ENCODE measurements around the gene SLC35C1.
"Not testable (repeated sequence)": the region's sequence is repeated elsewhere in the genome, so short reads cannot be mapped to it uniquely, and the experiment has no call there.

The SLC35C1 gene

DNA sequence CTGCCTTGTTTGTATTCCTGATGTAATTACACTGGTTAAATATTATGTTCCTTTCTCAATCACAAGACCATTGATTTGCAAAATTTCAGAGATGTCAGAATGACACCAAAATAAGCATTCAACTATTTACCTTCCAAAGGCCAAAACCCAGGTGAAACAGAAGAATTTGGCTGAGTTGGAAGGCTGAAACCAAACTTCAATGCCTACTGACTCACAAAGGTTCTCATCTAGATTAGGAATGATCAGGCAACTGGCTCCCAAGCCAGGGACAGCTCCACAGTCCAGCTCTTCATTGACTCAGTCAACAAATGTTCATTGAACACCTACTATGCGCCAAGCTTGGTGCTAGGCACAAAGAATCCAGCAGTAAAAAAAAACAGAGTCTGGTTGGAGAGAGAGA, 13.4 kb upstream of the SLC35C1 start:
- no peak for DNase-seq

DNA sequence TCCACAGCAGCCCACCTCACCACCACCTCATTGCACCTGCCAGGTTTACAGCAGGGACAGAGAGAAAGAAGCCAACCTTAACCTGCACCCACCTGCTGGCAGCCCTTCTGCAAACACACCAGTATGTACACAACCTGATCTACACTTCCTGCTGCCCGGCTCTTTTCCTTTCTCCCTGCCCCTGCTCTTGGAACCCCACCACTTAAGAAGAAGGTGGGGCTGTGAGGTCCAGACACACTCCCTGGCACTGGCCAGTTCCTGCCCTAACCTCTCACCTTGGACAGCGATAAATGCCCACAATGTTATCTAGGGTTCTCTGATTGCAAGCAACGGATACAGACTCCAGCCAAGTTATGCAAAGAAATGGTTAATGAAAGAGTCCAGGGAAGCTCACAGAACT, 10.8 kb upstream of the SLC35C1 start:
- no peak for DNase-seq

GRCh38 chr11:45795379-45795778, 9.6 kb upstream of the SLC35C1 start:
- DNase-seq: no peak

DNA sequence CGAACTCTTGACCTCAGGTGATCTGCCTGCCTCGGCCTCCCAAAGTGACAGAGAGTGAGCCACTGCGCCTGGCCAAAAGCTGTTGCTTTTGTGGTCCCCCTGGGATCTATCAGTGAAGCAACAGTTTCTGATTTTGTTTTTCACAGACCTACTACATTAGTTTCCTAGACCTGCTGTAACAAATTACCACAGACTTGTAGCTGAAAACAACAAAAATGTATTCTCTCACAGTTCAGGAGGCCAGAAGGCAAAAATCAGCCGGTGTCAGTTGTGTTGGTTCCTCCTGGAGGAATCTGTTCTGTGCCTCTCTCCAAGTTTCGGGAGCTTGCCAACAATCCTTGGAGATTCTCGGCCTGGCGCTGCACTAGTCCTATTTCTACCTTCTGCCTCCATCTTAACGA, 8.5 kb upstream of the SLC35C1 start:
- DNase-seq: no peak

DNA sequence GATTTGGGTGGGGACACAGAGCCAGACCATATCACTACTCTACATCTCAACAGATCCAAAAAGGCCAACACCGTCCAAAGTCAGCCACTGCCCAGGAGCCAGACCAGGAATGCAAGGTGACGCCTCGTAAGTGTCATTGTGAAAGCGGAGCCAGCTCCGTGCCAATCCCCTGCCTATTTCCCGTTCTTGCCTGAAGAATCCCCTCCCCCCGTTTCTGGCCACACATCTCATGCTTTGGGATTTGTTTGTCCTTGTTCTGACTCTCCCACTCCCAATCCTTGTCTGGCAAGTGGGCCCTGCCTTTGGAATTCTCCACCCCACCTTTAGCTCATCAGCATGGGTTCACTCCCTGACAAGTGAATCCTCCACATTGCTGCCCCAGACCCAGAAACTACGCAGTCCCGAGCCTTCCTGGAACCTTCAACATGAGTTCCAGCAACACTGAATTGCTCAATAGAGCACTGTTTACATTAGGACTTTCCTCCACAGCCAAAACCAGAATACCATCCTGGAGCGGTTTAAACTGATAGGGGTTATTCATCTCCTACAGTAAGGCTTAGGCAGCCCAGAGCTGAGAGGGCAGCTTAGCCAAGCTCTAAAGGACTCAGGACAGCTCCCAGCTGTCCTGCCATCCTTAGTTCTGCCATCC, 6.0 kb upstream of the SLC35C1 start:
- DNase-seq: no peak

DNA sequence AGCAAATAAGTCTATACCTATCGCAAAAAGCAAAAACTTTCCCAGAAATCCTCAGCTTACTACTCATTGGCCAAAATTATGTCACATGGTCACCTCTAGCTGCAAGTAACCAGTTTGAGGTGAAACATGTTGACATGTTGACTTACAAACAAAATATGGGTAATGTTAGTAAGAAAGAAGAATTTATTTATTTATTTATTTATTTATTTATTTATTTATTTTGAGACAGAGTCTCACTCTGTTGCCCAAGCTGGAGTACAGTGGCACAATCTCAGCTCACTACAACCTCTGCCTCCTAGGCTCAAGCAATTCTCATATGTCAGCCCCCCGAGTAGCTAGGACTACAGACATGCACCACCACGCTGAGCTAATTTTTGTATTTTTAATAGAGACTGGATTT, 5.4 kb upstream of the SLC35C1 start:
- no peak for DNase-seq

DNA sequence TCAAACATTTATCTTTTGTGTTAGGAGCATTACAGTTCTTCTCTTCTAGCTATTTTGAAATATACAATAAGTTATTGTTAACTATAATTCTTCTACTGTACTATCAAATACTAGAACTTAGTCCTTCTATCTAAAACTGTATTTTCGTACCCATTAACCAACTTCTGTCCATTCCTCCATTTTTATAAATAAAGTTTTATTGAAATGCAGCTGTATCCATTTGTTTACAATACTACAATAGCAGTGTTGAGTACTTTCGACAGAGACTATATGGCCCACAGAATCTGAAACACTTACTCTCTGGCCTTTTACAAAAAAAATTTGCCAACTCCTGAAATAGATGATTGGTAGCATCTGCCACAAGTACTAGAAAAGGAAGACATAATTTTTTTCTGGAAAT, 4.7 kb upstream of the SLC35C1 start:
- DNase-seq: no peak

- no peak for DNase-seq
Observed at GRCh38 chr11:45801723-45802315, 3.1 kb upstream of the SLC35C1 start.

DNA sequence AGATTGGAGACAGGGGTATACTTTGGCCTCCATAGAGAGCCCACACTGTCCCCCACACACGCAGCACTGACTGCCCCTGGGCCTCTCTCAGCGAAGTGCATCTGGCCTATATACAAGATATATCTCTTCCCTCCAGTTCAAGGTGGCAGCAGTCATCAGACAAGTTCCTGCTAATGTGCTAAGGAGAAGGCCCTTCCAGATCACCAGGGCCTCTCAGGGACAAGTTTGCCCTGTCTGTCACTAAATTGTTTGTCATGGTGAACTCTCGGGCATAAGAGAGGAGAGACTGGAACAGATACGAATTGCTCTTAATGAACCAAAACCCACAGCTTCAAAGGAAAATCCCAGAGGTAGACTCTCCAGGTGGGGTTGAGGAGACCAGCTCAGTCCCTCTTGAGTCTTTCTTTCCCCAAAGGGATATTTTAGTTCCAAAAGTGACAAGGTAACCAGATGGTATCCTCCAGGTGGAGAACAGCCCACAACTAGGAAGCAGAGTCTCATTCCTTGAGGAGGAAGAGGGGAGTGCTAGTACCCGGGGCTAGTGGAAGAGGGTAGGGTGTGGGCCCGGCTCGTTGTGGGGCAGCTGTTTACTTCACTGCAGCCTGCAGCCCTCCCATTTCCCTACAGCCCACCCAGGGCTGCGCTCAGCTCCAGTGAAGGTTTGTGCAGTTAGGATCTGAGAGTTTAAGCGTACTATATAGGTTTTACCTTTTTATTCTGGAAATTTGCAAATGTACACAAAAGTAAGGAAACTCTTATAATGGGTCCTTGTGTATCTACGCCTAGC, 2.2 kb upstream of the SLC35C1 start:
- DNase-seq: no peak

- DNase-seq: peak; percentile 48
Observed at GRCh38 chr11:45803971-45804760, 783 bp upstream of the SLC35C1 start.

- DNase-seq: no peak
Observed at GRCh38 chr11:45805305-45806071, 539 bp downstream of the SLC35C1 start.

DNA sequence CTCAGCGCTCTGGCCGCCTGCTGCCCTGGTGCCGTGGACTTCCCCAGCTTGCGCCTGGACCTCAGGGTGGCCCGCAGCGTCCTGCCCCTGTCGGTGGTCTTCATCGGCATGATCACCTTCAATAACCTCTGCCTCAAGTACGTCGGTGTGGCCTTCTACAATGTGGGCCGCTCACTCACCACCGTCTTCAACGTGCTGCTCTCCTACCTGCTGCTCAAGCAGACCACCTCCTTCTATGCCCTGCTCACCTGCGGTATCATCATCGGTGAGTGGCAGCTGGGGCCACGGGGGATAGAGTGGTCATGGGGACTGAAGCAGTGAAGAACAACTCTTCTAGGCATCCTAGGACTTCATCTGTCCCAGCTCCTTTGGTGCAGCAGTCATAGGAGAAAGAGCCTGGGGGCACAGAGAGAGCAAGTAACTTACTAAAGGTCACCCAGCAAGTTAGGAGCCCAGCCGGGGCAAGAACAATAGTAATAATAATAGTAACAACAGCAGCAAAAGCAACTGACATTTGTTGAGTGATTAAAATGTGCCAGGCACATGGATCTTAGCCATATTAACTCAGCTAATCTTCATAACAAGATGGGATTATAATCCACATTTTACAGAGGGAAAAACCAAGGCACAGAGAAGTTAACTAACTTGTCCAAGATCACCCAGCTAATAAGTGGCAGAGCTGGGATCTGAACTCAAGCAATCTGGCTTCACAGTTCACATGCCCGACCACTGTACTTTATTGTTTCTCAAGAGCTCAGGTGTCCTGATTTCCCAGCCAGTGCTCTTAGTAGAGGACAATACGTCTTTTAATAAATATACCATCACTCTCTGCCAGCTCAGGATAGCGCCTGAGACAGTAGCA, 1.4 kb downstream of the SLC35C1 start:
- no peak for DNase-seq

GRCh38 chr11:45806937-45807791, 2.2 kb downstream of the SLC35C1 start:
- DNase-seq: no peak

DNA sequence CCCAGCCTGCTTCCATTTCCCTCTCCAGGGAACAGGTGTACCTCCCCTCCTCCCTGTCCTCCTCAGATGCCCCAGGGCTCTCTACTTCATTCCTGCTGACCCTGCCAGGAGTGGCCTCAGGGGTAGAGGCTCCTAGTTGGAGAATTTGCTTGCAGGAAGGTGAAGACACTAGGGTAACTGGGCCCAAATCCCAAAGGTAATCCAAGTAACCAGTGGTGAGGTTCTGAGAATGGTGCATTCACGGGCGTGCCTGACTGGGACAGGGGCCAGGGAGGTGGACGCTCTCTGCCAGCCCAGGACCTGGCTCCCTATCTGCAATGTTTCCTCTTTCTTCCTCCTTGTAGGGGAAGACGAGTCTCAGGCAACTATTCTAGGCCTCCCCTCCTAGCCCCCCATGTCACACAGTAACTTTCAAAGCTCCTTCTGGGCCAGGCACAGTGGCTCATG, 2.9 kb downstream of the SLC35C1 start:
- no peak for DNase-seq

- DNase-seq: not testable (repeated sequence)
Observed at GRCh38 chr11:45808427-45808826, 3.5 kb downstream of the SLC35C1 start.

- DNase-seq: no peak
Observed at GRCh38 chr11:45809456-45810395, 4.8 kb downstream of the SLC35C1 start.

GRCh38 chr11:45810431-45811108, 5.6 kb downstream of the SLC35C1 start:
- DNase-seq: no peak

DNA sequence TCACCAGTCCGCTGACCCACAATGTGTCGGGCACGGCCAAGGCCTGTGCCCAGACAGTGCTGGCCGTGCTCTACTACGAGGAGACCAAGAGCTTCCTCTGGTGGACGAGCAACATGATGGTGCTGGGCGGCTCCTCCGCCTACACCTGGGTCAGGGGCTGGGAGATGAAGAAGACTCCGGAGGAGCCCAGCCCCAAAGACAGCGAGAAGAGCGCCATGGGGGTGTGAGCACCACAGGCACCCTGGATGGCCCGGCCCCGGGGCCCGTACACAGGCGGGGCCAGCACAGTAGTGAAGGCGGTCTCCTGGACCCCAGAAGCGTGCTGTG, 6.1 kb downstream of the SLC35C1 start:
- DNase-seq: no peak

Measured in 8988T (cell line).